H9 (cell line): ENCODE data around the gene KDM2B. TPM values are rescaled to one million over a fixed set of nuclear protein-coding genes. Genes with fewer than 3 reads are reported as not detected.

Source experiments
- DNase-seq: peaks from one replicate; pipeline ENCODE4 v3.0.0-alpha.2; 2017
- H2AFZ ChIP-seq: one replicate; pipeline ENCODE4 v1.6.1; 2013; ENCODE audit warnings: mild to moderate bottlenecking, low read length, control low read depth, moderate library complexity
- H2AK5ac ChIP-seq: 2 replicates; pipeline ENCODE4 v1.6.1; 2013; ENCODE audit warnings: low read length, control low read depth, mixed read lengths; ENCODE audit not compliant: insufficient read length
- H2BK120ac ChIP-seq: one replicate; pipeline ENCODE4 v1.6.1; 2013; ENCODE audit warnings: low read depth, mild to moderate bottlenecking, low read length, control low read depth, inconsistent platforms; ENCODE audit not compliant: poor library complexity, severe bottlenecking
- H2BK12ac ChIP-seq: 2 replicates; pipeline ENCODE4 v1.6.1; 2013; ENCODE audit warnings: low read length, control low read depth, mixed read lengths, low read depth; ENCODE audit not compliant: insufficient read length
- H2BK15ac ChIP-seq: 2 replicates; pipeline ENCODE4 v1.6.1; 2013; ENCODE audit warnings: low read depth, low read length, control low read depth
- H2BK20ac ChIP-seq: one replicate; pipeline ENCODE4 v1.6.1; 2013; ENCODE audit warnings: low read depth, mild to moderate bottlenecking, low read length, control low read depth, inconsistent platforms; ENCODE audit not compliant: poor library complexity, severe bottlenecking
- H2BK5ac ChIP-seq: 2 replicates; pipeline ENCODE4 v1.6.1; 2013; ENCODE audit warnings: low read length, control low read depth, mixed read lengths; ENCODE audit not compliant: insufficient read length
- H3K14ac ChIP-seq: 2 replicates; pipeline ENCODE4 v1.6.1; 2013; ENCODE audit warnings: low read length, control low read depth; ENCODE audit not compliant: insufficient read depth
- H3K18ac ChIP-seq: 2 replicates; pipeline ENCODE4 v1.6.1; 2013; ENCODE audit warnings: low read depth, mild to moderate bottlenecking, mixed read lengths, low read length, control low read depth; ENCODE audit not compliant: insufficient read length
- H3K23ac ChIP-seq: 2 replicates; pipeline ENCODE4 v1.6.1; 2013; ENCODE audit warnings: low read length, control low read depth, mixed read lengths, low read depth; ENCODE audit not compliant: insufficient read length
- H3K23me2 ChIP-seq: 2 replicates; pipeline ENCODE4 v1.6.1; 2013; ENCODE audit warnings: low read depth, mild to moderate bottlenecking, mixed read lengths, low read length, control low read depth; ENCODE audit not compliant: insufficient read length, poor library complexity, severe bottlenecking
- H3K27ac ChIP-seq: 2 replicates; pipeline ENCODE4 v1.5.1; 2013; ENCODE audit warnings: low read length, control low read depth, mixed read lengths, low read depth; ENCODE audit not compliant: insufficient read length
- H3K27me3 ChIP-seq: 2 replicates; pipeline ENCODE4 v1.6.1; 2013; ENCODE audit warnings: low read length, control low read depth, inconsistent platforms; ENCODE audit not compliant: insufficient read depth
- H3K4ac ChIP-seq: 2 replicates; pipeline ENCODE4 v1.6.1; 2013; ENCODE audit warnings: low read depth, mild to moderate bottlenecking, control low read depth, inconsistent platforms, low read length, moderate library complexity
- H3K4me1 ChIP-seq: 2 replicates; pipeline ENCODE4 v1.6.1; 2013; ENCODE audit warnings: low read length, control low read depth, inconsistent platforms; ENCODE audit not compliant: insufficient read depth
- H3K4me2 ChIP-seq: 2 replicates; pipeline ENCODE4 v1.6.1; 2013; ENCODE audit warnings: low read length, control low read depth, mixed read lengths; ENCODE audit not compliant: insufficient read length, insufficient read depth
- H3K56ac ChIP-seq: 2 replicates; pipeline ENCODE4 v1.6.1; 2013; ENCODE audit warnings: low read depth, mild to moderate bottlenecking, mixed read lengths, low read length, control low read depth; ENCODE audit not compliant: insufficient read length
- H3K79me1 ChIP-seq: 2 replicates; pipeline ENCODE4 v1.6.1; 2013; ENCODE audit warnings: low read depth, mild to moderate bottlenecking, moderate library complexity, low read length, control low read depth, inconsistent platforms; ENCODE audit not compliant: insufficient read depth, poor library complexity, severe bottlenecking
- H3K79me2 ChIP-seq: 2 replicates; pipeline ENCODE4 v1.6.1; 2013; ENCODE audit warnings: low read length, control low read depth, inconsistent platforms; ENCODE audit not compliant: insufficient read depth
- H3K9ac ChIP-seq: 2 replicates; pipeline ENCODE4 v1.6.1; 2013; ENCODE audit warnings: low read length, control low read depth, mixed read lengths; ENCODE audit not compliant: insufficient read length; ENCODE audit errors: extremely low read depth
- H3K9me3 ChIP-seq: one replicate; pipeline ENCODE4 v1.6.1; 2013; ENCODE audit warnings: low read depth, low read length, inconsistent platforms; ENCODE audit not compliant: control insufficient read depth
- H3T11ph ChIP-seq: one replicate; pipeline ENCODE4 v1.6.1; 2013; ENCODE audit warnings: mild to moderate bottlenecking, low read length, control low read depth, inconsistent platforms
- H4K20me1 ChIP-seq: one replicate; pipeline ENCODE4 v1.6.1; 2013; ENCODE audit not compliant: control insufficient read depth, insufficient read length, insufficient read depth
- H4K5ac ChIP-seq: 2 replicates; pipeline ENCODE4 v1.6.1; 2013; ENCODE audit warnings: low read depth, mild to moderate bottlenecking, mixed read lengths, low read length, control low read depth; ENCODE audit not compliant: insufficient read length
- H4K8ac ChIP-seq: replicated peaks from 2 replicates; pipeline ENCODE4 v1.6.1; 2013; ENCODE audit warnings: low read length, control low read depth, mixed read lengths, low read depth; ENCODE audit not compliant: insufficient read length
- H4K91ac ChIP-seq: 2 replicates; pipeline ENCODE4 v1.6.1; 2013; ENCODE audit warnings: low read depth, mild to moderate bottlenecking, moderate library complexity, mixed read lengths, low read length, control low read depth; ENCODE audit not compliant: insufficient read length
- H3K27ac Mint-ChIP-seq, 3 experiments: 2 replicates in 2 of 3; 3 replicates in 1 of 3; pipeline ENCODE4 v1.8.0; 2020 to 2021; ENCODE audit warnings: mixed read lengths in 3 of 3, mild to moderate bottlenecking in 1 of 3, moderate library complexity in 1 of 3
- H3K27me3 Mint-ChIP-seq: 2 replicates; pipeline ENCODE4 v1.8.0; 2021; ENCODE audit warnings: low read depth, mild to moderate bottlenecking, moderate library complexity, mixed read lengths
- H3K36me3 Mint-ChIP-seq, 3 experiments: 2 replicates in 2 of 3; 3 replicates in 1 of 3; pipeline ENCODE4 v1.8.0; 2020 to 2021; ENCODE audit warnings: low read depth in 3 of 3, mixed read lengths in 3 of 3; ENCODE audit not compliant: insufficient read depth in 1 of 3
- H3K4me1 Mint-ChIP-seq, 2 experiments: 2 replicates each; pipeline ENCODE4 v1.8.0; 2020; ENCODE audit warnings: mixed read lengths in 2 of 2
- H3K4me3 Mint-ChIP-seq, 2 experiments: 2 replicates in 1 of 2; 3 replicates in 1 of 2; pipeline ENCODE4 v1.8.0; 2020 to 2021; ENCODE audit warnings: mild to moderate bottlenecking in 2 of 2, mixed read lengths in 2 of 2, moderate library complexity in 1 of 2
- H3K9me3 Mint-ChIP-seq, 2 experiments: 2 replicates in 1 of 2; 3 replicates in 1 of 2; pipeline ENCODE4 v1.8.0; 2020; ENCODE audit warnings: mild to moderate bottlenecking in 2 of 2, mixed read lengths in 2 of 2, moderate library complexity in 1 of 2
- CTCF ChIP-seq: fragments of 200-600 bp; sonication (generic); conservative IDR thresholded peaks from 3 replicates; pipeline ENCODE4 v1.8.0; 2021; ENCODE audit warnings: antibody characterized with exemption, mild to moderate bottlenecking
- WGBS: extraction: QIAGEN DNeasy Blood & Tissue Kit; methylation state at CpG from one replicate; pipeline ENCODE4 v1.1.7; 2013; ENCODE audit warnings: missing lambda C conversion rate, low lambda C conversion rate, mixed read lengths; ENCODE audit not compliant: insufficient read length; ENCODE audit errors: extremely low coverage; 5-methylcytosine and 5-hydroxymethylcytosine counted together
- total RNA-seq: library from RNA; stranded (reverse); gene quantifications from 2 replicates; pipeline ENCODE4 v1.2.1, GENCODE V29; 2021

Gene KDM2B
- total RNA-seq, 1 experiment from 2014 or later = 143 TPM

- Histone ChIP-seq H4K8ac (no peak overlapping the region), H2BK12ac (no peak overlapping the region), H3K23me2 (no peaks in the 10 kb centered on the region), H3K23ac (no peak overlapping the region), H2BK5ac (no peak overlapping the region), H2AFZ (no peak overlapping the region), H3K79me2 (no peaks in the 10 kb centered on the region; the same call in 1 of the 2 replicates), H2AK5ac (no peak overlapping the region), H3K4me2 (no peak overlapping the region), H3K14ac (no peak overlapping the region), H3K27me3 (no peaks in the 10 kb centered on the region), H3T11ph (no peak overlapping the region), H2BK120ac (peak overlapping the region; percentile 26), H3K4ac (no peak overlapping the region), H2BK20ac (no peak overlapping the region), H3K27ac (no peak overlapping the region), H4K91ac (no peak overlapping the region), H4K20me1 (peaks cover 3% of the 10 kb centered on the region), H3K18ac (no peak overlapping the region), H4K5ac (no peak overlapping the region), H3K79me1 (peaks cover 5% of the 10 kb centered on the region), H3K4me1 (peaks cover 2% of the 10 kb centered on the region; the same call in 1 of the 2 replicates), H3K9me3 (no peaks in the 10 kb centered on the region), H3K56ac (no peak overlapping the region), H2BK15ac (no peak overlapping the region), H3K9ac (no peak overlapping the region)
- no peaks in the 10 kb centered on the region for H3K9me3 Mint-ChIP-seq
- peaks cover 29 to 77% (median 46%) of the 10 kb centered on the region in 3 experiments; a peak in 6 of 7 replicates for H3K36me3 Mint-ChIP-seq
- peak overlapping the region; percentile 14 to 72 (median 60); a peak in 3 of 7 replicates for H3K27ac Mint-ChIP-seq
- H3K4me1 Mint-ChIP-seq = peaks cover 14 to 29% of the 10 kb centered on the region in 2 experiments
- no CpG with 5 or more reads among the region's 1 CpG for WGBS
- H3K27me3 Mint-ChIP-seq = peaks cover 1% of the 10 kb centered on the region; the same call in 1 of the 2 replicates
- no peak for TF ChIP-seq CTCF
- H3K4me3 Mint-ChIP-seq = no peak overlapping the region; a peak in 1 of 5 replicates
- no peak for DNase-seq
These were observed 18.3 kb downstream of the KDM2B start for GRCh38 chr12:121562488-121562887.
